Esophagus squamous epithelium (tissue), 5 donors: ENCODE data around the gene KLHDC8A. TPM values are rescaled to one million over a fixed set of nuclear protein-coding genes. Genes with fewer than 3 reads are reported as not detected.
A peak's percentile ranks its signal among the peaks of the same experiment; 100 is the strongest.

Source experiments
- DNase-seq: peaks from one replicate; lab custom pipeline; 2025; lab: John Stamatoyannopoulos, UW
- H3K27ac ChIP-seq, 4 donors: fragments of 200-600 bp; sonication (generic); one replicate each; pipeline ENCODE4 v1.5.1; 2016 to 2019; ENCODE audit warnings: mild to moderate bottlenecking in 1 of 4
- H3K27me3 ChIP-seq, 4 donors: fragments of 200-600 bp; sonication (generic); 1 replicate in 3 of 4; 2 replicates in 1 of 4; pipeline versions ENCODE4 v1.5.1 to v1.6.0; 2017 to 2021; ENCODE audit warnings: antibody characterized with exemption in 1 of 4
- H3K36me3 ChIP-seq, 3 donors: fragments of 200-600 bp; sonication (generic); one replicate each; pipeline ENCODE4 v1.5.1; 2016 to 2019
- H3K4me1 ChIP-seq, 3 donors: fragments of 200-600 bp; sonication (generic); one replicate each; pipeline ENCODE4 v1.5.1; 2017 to 2019
- H3K4me3 ChIP-seq, 4 donors: fragments of 200-600 bp; sonication (generic); 1 replicate in 3 of 4; 2 replicates in 1 of 4; pipeline ENCODE4 v1.5.1; 2016 to 2019; ENCODE audit warnings: mild to moderate bottlenecking in 2 of 4, moderate library complexity in 1 of 4
- H3K9me3 ChIP-seq, 3 donors: fragments of 200-600 bp; sonication (generic); one replicate each; pipeline ENCODE4 v1.5.1; 2016 to 2019
- POLR2A ChIP-seq, 4 donors: fragments of 450-650 bp; IDR thresholded peaks; one replicate each; pipeline ENCODE4 v1.6.1; 2017; ENCODE audit warnings: antibody characterized with exemption in 4 of 4, mild to moderate bottlenecking in 4 of 4, moderate library complexity in 3 of 4
- WGBS, 2 donors: methylation state at CpG; one replicate each; pipeline ENCODE4 v1.1.5; 2018; 5-methylcytosine and 5-hydroxymethylcytosine counted together
- intact Hi-C: fragments of 100-400 bp; cut with DNase I; formaldehyde crosslinking; loops from one replicate; pipeline ENCODE4 v1.15.0; 2022
- total RNA-seq, 4 donors: library from RNA; depleted of rRNA; stranded (reverse); fragments of >200 nt; gene quantifications; one replicate each; pipeline ENCODE4 v1.1.0, GENCODE V29; 2016
- TF ChIP-seq, protein P1 (sequence below), 6 experiments: fragments of 450-650 bp in 4 of 6; fragments of 200-600 bp in 2 of 6; sonication (generic) in 2 of 6; IDR thresholded peaks; one replicate each; pipeline ENCODE4 v1.5.1; 2016 to 2019; ENCODE audit warnings: antibody characterized with exemption in 6 of 6, mild to moderate bottlenecking in 4 of 6, moderate library complexity in 4 of 6
- donor health status: DM: yes; HTN: yes; CAD: no.

KLHDC8A gene
- total RNA-seq, 4 donors from 2014 or later = 0.97 to 4.4 (median 2.1) TPM

DNA sequence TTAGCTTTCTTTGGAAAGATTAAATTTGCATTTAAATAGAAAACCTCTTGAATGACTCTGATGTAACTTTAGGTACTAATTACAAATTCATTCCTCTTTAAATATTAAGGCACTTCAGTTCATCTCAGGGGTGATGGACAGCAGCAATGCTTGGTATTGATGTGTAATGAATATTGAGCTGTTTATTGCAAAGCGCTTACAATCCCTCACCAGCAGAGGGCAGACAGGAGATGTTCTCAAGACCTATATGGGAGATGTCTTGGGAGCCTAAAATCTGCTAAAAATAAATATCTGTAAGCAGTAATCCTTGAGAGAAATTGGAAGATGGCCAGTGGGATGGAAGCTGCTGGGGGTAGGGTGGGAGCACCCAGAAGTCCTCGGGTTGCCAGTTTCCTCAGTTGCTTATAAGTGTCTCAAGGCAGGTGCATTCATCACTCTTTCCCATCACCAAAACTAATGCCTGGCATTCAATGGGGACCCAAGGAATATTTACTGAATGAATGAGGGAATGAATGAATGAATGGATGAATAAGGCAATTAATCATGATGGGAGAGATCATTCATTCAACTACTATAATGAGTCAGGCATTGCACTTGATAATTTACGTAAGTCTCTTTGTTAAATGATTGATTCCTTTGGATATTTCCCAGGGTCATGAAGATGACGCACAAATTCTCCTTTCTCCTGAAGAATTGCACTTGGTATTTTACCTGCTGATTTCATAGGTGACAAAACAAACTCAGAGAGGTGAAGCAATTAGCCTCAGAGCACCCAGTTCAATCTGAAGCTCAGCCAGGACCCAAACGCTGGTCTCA is 2.3 kb downstream of the KLHDC8A start:
- Histone ChIP-seq H3K36me3 (no peaks in the 10 kb centered on the region), H3K4me3 (no peak overlapping the region), H3K27me3 (peaks cover 0 to 29% (median 0%) of the 10 kb centered on the region in 4 donors), H3K9me3 (no peaks in the 10 kb centered on the region), H3K27ac (peak overlapping the region in 3 of 4 donors; percentile 1 to 63 (median 26)), H3K4me1 (peaks cover 5 to 68% (median 13%) of the 10 kb centered on the region in 3 donors)
- intact Hi-C loops = loop anchor here (10.0 kb wide), 1 partner anchor 130 kb away; no protein-coding TSS in a partner anchor
- 14 to 18% methylated on average over 5 of the region's 5 CpGs for WGBS, 2 donors
- no peak for DNase-seq
- TF ChIP-seq, protein P1, sequence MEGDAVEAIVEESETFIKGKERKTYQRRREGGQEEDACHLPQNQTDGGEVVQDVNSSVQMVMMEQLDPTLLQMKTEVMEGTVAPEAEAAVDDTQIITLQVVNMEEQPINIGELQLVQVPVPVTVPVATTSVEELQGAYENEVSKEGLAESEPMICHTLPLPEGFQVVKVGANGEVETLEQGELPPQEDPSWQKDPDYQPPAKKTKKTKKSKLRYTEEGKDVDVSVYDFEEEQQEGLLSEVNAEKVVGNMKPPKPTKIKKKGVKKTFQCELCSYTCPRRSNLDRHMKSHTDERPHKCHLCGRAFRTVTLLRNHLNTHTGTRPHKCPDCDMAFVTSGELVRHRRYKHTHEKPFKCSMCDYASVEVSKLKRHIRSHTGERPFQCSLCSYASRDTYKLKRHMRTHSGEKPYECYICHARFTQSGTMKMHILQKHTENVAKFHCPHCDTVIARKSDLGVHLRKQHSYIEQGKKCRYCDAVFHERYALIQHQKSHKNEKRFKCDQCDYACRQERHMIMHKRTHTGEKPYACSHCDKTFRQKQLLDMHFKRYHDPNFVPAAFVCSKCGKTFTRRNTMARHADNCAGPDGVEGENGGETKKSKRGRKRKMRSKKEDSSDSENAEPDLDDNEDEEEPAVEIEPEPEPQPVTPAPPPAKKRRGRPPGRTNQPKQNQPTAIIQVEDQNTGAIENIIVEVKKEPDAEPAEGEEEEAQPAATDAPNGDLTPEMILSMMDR (IDR thresholded peaks at IDR 0.05) = peak; percentile 76 to 87 (median 81)
- no peak for TF ChIP-seq POLR2A (IDR thresholded peaks at IDR 0.05)

DNA sequence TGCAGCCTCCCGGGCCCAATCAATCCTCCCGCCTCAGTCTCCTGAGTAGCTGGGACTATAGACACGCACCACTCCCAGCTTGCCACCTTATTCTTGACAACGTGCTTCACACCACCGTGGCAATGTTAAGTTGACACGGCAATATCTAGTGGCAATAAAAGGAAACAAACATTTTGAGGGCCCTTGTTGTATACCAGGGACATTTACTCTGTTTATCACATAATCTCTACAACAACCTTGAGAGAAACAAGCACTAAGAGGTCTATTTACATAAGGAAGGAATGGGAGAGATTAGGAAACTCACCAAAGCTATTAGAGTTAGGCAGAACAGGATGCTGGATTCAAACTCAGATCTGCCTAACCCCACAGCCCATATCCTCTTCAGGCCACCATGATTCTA is 3.1 kb downstream of the KLHDC8A start:
- TF ChIP-seq, protein P1 (IDR thresholded peaks at IDR 0.05) = no peak
- TF ChIP-seq POLR2A (IDR thresholded peaks at IDR 0.05) = no peak
- DNase-seq = no peak
- H3K4me1 ChIP-seq = peaks cover 5 to 76% (median 13%) of the 10 kb centered on the region in 3 donors
- H3K4me3 ChIP-seq = no peak overlapping the region
- H3K9me3 ChIP-seq = no peaks in the 10 kb centered on the region
- peaks cover 0 to 34% (median 0%) of the 10 kb centered on the region in 4 donors for H3K27me3 ChIP-seq
- 94 to 98% methylated on average over 6 of the region's 6 CpGs for WGBS, 2 donors
- H3K36me3 ChIP-seq = no peaks in the 10 kb centered on the region
- peak overlapping the region in 1 of 4 donors; percentile 63 for H3K27ac ChIP-seq
- intact Hi-C loops = loop anchor here (10.0 kb wide), 1 partner anchor 131 kb away; no protein-coding TSS in a partner anchor

DNA sequence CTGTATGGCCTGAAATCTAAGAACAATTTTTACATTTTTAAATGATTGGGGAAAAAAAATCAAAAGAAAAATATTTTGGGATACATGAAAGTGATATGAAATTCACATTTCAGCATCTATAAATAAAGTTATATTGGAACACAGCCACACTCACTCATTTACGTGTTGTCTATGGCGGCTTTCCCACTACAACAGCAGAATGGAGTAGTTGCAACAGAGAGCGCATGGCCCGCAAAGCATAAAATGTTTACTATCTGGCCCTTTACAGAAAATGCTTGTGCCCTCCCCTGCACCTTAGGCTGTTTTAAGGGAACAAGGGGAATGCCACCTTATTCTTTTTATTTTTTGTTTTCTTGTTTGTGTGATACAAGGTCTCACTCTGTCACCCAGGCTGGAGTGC is 3.5 kb downstream of the KLHDC8A start:
- Histone ChIP-seq H3K27me3 (peaks cover 0 to 35% (median 0%) of the 10 kb centered on the region in 4 donors), H3K9me3 (no peaks in the 10 kb centered on the region), H3K4me3 (no peak overlapping the region), H3K36me3 (no peaks in the 10 kb centered on the region), H3K4me1 (peaks cover 5 to 80% (median 13%) of the 10 kb centered on the region in 3 donors), H3K27ac (no peak overlapping the region)
- no peak for DNase-seq
- WGBS, 2 donors = 80 to 92% methylated on average over 4 of the region's 4 CpGs
- intact Hi-C loops = loop anchor here (10.0 kb wide), 1 partner anchor 132 kb away; no protein-coding TSS in a partner anchor
- TF ChIP-seq POLR2A (IDR thresholded peaks at IDR 0.05) = no peak
- TF ChIP-seq, protein P1 (IDR thresholded peaks at IDR 0.05) = no peak

DNA sequence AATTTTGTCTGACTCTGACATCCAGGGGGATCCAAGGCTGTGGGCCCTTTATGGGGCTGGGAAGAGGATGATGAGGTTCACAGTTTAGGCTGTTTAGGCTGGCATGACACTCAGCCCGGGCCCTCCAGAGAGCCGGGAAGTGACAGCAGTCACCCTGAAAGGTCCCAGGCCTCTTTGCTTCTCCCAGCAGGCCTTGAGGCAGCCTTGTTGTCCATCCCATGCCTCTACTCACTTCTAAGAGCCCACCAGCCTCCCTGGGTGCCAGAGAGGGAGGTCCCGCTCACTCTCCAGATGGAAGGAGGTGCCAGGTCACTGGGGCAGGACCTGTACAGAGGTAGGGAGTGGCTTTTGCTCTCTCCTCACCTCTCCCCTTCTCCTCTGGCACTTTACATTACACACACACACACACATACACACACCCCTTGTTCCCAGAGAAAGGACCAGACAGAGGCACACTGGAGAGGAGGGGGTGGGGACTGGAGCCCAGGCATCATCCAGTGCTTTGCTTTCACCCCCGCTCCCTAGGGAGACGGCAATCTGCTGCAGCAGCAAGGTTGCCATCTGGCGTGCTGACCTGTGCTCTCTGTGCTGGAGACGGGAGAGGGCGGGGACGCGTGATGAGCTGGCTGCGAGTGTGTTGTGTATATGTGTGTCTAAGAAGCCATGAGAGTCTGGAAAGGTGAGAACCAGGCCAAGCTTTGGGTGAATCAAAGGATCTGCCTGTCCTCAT is 4.6 kb downstream of the KLHDC8A start:
- H3K27ac ChIP-seq = peak overlapping the region in 3 of 4 donors; percentile 16 to 59 (median 36)
- peaks cover 5 to 76% (median 11%) of the 10 kb centered on the region in 3 donors for H3K4me1 ChIP-seq
- no peak overlapping the region for H3K4me3 ChIP-seq
- 84 to 94% methylated on average over 2 to 9 of the region's 11 CpGs for WGBS, 2 donors
- no peaks in the 10 kb centered on the region for H3K9me3 ChIP-seq
- TF ChIP-seq POLR2A (IDR thresholded peaks at IDR 0.05) = no peak
- TF ChIP-seq, protein P1 (IDR thresholded peaks at IDR 0.05) = no peak
- intact Hi-C loops = loop anchor here (10.0 kb wide), 1 partner anchor 133 kb away; no protein-coding TSS in a partner anchor
- no peaks in the 10 kb centered on the region for H3K36me3 ChIP-seq
- H3K27me3 ChIP-seq = peaks cover 0 to 40% (median 0%) of the 10 kb centered on the region in 4 donors
- no peak for DNase-seq
